Measurements from ENCODE around the gene TNPO3. TPM values are rescaled to one million over a fixed set of nuclear protein-coding genes. Genes with fewer than 3 reads are reported as not detected.
"Not testable (repeated sequence)": the region's sequence is repeated elsewhere in the genome, so short reads cannot be mapped to it uniquely, and the experiment has no call there.

The TNPO3 gene
- total and polyA plus RNA-seq, 7 donors: 22.6 to 62.1 (median 37.0) TPM

GRCh38 chr7:129005186-129005585, 49.7 kb downstream of the TNPO3 start:
- H3K27me3 ChIP-seq (ENCODE audit: insufficient read depth in 3 of 3, low read length in 2 of 3): no peaks in the 10 kb centered on the region
- no peak for ATAC-seq
- no peak overlapping the region for H3K27ac ChIP-seq
- intact Hi-C loops (cut with DNase I): no loop called here
- DNase-seq: no peak
- H3K4me1 ChIP-seq: peaks cover 5% of the 10 kb centered on the region
- 88 to 90% (median 90%) methylated on average over 4 of the region's 4 CpGs for WGBS, 3 donors
- peaks cover 3 to 62% of the 10 kb centered on the region in 2 donors for H3K36me3 ChIP-seq (ENCODE audit: insufficient read depth in 1 of 2, low read depth in 1 of 2)
- H3K9me3 ChIP-seq: no peaks in the 10 kb centered on the region
- H3K4me3 ChIP-seq: no peak overlapping the region
- no peak for TF ChIP-seq CTCF (IDR thresholded peaks at IDR 0.05)

GRCh38 chr7:128997181-128997580, 57.7 kb downstream of the TNPO3 start:
- Histone ChIP-seq H3K4me1 (no peaks in the 10 kb centered on the region), H3K4me3 (no peak overlapping the region), H3K27ac (no peak overlapping the region), H3K27me3 (ENCODE audit: insufficient read depth in 3 of 3, low read length in 2 of 3) (no peaks in the 10 kb centered on the region), H3K36me3 (ENCODE audit: insufficient read depth in 1 of 2, low read depth in 1 of 2) (peaks cover 6 to 95% of the 10 kb centered on the region in 2 donors), H3K9me3 (no peaks in the 10 kb centered on the region)
- no peak for TF ChIP-seq CTCF (IDR thresholded peaks at IDR 0.05)
- ATAC-seq (no peak), DNase-seq (no peak)
- intact Hi-C loops (cut with DNase I): no loop called here
- WGBS, 3 donors: 91 to 96% (median 93%) methylated on average over 5 of the region's 5 CpGs

GRCh38 chr7:128994560-128994959, 60.4 kb downstream of the TNPO3 start:
- H3K36me3 ChIP-seq (ENCODE audit: insufficient read depth in 1 of 2, low read depth in 1 of 2): peaks cover 5 to 95% of the 10 kb centered on the region in 2 donors
- H3K27me3 ChIP-seq (ENCODE audit: insufficient read depth in 3 of 3, low read length in 2 of 3); H3K4me3 ChIP-seq; H3K4me1 ChIP-seq; H3K9me3 ChIP-seq; H3K27ac ChIP-seq; ATAC-seq; DNase-seq; intact Hi-C loops (cut with DNase I): not testable (repeated sequence)
- WGBS, 3 donors: 95 to 98% (median 97%) methylated on average over 8 of the region's 8 CpGs

- H3K27me3 ChIP-seq (ENCODE audit: insufficient read depth in 3 of 3, low read length in 2 of 3): no peaks in the 10 kb centered on the region
- 91 to 98% (median 94%) methylated on average over 2 of the region's 2 CpGs for whole genome bisulfite sequencing, 3 donors
- H3K36me3 ChIP-seq (ENCODE audit: insufficient read depth in 1 of 2, low read depth in 1 of 2): peaks cover 2 to 95% of the 10 kb centered on the region in 2 donors
- DNase-seq (no peak), ATAC-seq (no peak)
- H3K27ac ChIP-seq: no peak overlapping the region
- H3K4me1 ChIP-seq: no peaks in the 10 kb centered on the region
- H3K9me3 ChIP-seq: no peaks in the 10 kb centered on the region
- no peak for TF ChIP-seq CTCF (IDR thresholded peaks at IDR 0.05)
- no peak overlapping the region for H3K4me3 ChIP-seq
- intact Hi-C loops (cut with DNase I): no loop called here
Observed at GRCh38 chr7:128993419-128993818, 61.5 kb downstream of the TNPO3 start.

GRCh38 chr7:128989961-128990360, 65.0 kb downstream of the TNPO3 start:
- no peak for TF ChIP-seq CTCF (IDR thresholded peaks at IDR 0.05)
- intact Hi-C loops (cut with DNase I): no loop called here
- H3K4me3 ChIP-seq: no peak overlapping the region
- H3K27ac ChIP-seq: no peak overlapping the region
- H3K27me3 ChIP-seq (ENCODE audit: insufficient read depth in 3 of 3, low read length in 2 of 3): no peaks in the 10 kb centered on the region
- ATAC-seq (no peak), DNase-seq (no peak)
- no peaks in the 10 kb centered on the region for H3K4me1 ChIP-seq
- WGBS, 3 donors: 85 to 92% (median 86%) methylated on average over 9 of the region's 9 CpGs
- H3K36me3 ChIP-seq (ENCODE audit: insufficient read depth in 1 of 2, low read depth in 1 of 2): peaks cover 2 to 97% of the 10 kb centered on the region in 2 donors
- H3K9me3 ChIP-seq: no peaks in the 10 kb centered on the region
